HG02798 (cell line): ENCODE measurements around the gene VAC14.
"Not testable (repeated sequence)": the region's sequence is repeated elsewhere in the genome, so short reads cannot be mapped to it uniquely, and the experiment has no call there.

Source experiments
- ATAC-seq: cut with Tn5 transposase; IDR thresholded peaks from one replicate; pipeline ENCODE4 v1.9.1; 2021; ENCODE audit warnings: mild to moderate bottlenecking; ENCODE audit not compliant: unreplicated experiment, poor library complexity

Gene VAC14

DNA sequence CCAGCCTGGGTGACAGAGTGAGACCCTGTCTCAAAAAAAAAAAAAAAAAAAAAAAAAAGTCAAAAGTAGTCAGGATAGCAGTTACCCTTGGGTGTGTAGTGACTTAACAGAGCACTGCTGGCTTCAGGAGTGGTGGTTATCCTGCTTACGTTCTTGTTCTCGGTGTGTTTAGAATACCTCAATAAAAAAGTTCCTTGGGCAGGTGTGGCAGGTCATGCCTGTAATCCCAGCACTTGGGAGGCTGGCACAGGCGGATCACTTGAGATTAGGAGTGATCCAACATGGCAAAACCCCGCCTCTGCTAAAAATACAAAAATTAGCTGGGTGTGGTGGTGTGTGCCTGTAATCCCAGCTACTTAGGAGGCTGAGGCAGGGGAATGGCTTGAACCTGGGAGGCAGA is 130.0 kb downstream of the VAC14 start:
- not testable (repeated sequence) for ATAC-seq

DNA sequence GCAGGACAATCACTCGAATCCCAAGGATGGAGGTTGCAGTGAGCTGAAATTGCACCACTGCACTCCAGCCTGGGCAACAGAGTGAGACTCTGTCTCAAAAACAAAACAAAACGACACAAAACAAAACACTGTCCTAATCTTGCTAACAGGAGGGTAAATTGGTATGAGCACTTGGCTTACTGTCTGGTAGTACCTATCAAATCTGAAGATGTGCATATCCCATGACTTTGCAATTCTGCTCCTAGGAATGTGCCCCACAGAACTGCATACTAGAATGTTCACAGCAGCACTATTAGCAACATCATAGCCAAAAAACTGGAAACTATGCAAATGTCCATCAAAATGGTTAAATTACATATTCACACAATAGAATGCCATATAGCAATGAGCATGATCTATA is 130.8 kb downstream of the VAC14 start:
- ATAC-seq = no peak

- ATAC-seq = no peak
Observed at GRCh38 chr16:70665806-70666735, 134.9 kb downstream of the VAC14 start.

DNA sequence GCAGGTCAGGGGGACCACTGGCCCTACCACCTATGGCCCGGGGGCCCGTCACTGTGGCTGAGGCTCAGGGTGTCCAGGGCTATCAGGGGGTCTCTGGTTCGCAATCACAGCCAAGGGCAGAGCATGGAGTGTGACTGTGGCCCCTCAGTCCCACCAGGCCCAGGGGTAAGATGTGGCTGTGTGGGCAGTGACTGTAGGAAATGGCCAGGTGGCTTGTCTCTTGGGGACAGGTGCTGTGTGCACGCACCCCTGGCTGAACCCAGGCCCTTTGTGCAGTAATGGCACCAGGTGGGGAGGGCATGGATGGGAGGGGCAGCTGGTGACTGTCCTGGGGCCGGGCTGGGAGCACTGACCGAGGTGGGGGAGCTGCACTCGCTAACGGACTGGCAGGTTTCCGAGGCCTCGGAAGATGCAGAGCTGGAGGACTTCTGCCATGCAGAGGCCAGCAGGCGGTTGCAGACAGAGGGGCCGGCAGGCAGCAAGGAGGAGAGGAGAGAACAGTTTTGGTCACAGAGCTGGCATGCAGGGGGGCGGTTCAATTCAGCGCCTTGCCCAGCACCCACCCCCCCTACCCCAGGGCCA is 135.8 kb downstream of the VAC14 start:
- ATAC-seq = no peak

GRCh38 chr16:70664325-70665112 is 136.4 kb downstream of the VAC14 start:
- no peak for ATAC-seq

DNA sequence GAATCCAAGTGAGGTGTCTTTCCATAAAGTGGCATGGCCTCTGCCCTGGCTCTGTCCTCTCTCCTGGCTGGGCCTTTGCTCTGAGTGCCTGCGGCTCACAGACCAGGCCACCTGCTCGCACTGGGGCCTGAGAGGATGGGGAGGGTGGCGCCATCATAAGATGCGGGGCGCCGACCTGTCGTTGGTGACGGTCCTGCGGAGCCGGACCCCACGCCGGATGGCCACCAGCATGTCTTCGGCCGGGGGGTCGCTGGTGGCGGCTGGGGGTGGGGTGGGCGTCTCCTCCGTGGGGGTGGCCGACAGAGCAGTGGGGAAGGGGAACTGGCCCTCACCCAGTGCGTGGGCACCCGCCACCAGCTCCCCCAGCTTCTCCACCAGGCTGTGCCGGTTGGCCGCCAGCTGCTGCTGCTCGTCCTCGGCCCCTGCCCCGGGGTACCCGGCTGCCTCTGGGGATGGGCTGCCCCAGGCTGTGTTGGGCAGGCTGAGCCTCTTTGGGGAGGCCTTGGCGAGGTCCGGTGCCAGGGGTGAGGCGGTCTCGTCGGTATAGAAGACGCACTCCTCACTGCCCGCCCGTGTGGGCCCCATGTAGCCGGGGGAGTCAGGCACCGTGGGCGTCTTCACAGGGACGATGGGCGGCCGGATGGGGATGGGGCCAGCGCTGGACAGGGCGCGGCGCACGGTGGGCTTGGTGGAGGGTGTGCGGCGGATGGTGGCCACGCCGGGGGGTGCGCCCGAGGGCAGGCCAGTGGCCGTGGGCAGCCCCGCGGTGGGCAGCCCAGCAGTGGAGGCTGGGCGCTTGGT is 137.2 kb downstream of the VAC14 start:
- ATAC-seq = no peak

DNA sequence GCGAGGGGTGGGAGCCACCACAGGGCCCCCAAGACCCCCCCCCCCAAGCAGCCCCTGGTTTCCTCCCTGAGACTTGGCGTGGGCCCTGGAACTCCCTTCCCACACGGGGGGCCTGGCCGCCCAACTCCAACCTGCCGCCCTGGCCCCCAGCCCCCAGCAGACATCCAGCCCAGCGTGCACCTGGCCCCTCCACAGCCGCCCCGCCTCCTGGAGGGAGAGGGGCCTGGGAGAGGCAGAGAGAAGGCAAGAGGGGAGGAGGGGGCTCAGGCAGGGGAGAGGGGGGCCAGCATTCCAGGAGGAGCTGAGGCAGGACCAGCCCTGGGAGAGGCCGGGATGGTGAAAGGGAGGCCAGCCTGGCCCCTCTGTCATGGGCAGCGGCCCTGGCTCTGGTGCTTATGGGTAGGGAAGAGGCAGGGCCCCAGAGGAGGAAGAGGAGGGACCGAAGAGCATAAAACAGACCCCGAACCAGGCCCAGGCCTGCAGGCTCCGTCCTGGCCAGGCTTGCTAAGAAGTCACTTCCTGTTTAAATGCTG is 137.9 kb downstream of the VAC14 start:
- no peak for ATAC-seq

DNA sequence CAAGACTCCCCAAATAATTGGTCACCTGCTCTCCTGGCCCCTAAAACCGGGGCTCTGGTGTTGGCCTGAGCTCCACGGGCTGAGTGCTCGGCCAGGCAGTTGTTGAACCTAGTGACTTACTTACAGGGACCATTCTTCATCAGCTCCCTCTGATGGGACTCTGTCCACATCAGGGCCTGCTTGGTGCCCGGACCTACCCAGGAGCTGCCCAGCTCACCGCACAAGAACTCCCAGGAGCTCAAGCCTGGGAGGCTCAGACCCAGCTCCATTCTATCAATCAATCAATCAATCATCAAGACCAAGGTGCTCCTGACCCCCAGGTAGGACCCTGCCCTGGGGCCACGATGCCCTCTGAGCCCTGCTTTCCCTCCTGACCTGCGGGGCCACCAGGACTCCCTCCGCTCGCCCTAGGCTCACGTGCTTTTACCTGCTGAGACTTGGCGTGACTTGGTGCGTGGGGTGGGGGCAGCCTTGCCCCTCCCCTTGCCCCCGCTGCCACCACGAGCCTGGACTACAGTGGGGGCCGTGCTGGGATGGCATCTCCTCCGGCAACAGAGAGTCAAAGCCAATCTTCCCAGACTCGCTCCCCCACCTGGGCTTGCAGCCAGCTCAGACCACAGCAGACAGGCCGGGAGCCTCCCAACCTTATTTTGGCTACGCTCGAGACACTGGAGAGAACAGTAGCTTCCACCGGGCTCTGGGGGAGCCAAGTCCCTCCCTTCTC is 138.9 kb downstream of the VAC14 start:
- ATAC-seq = no peak

- no peak for ATAC-seq
Observed at GRCh38 chr16:70661534-70661917, 139.4 kb downstream of the VAC14 start.

GRCh38 chr16:70660672-70661350 is 140.1 kb downstream of the VAC14 start:
- ATAC-seq = no peak

GRCh38 chr16:70659953-70660671 is 140.8 kb downstream of the VAC14 start:
- no peak for ATAC-seq

GRCh38 chr16:70659546-70659945 is 141.4 kb downstream of the VAC14 start:
- no peak for ATAC-seq

DNA sequence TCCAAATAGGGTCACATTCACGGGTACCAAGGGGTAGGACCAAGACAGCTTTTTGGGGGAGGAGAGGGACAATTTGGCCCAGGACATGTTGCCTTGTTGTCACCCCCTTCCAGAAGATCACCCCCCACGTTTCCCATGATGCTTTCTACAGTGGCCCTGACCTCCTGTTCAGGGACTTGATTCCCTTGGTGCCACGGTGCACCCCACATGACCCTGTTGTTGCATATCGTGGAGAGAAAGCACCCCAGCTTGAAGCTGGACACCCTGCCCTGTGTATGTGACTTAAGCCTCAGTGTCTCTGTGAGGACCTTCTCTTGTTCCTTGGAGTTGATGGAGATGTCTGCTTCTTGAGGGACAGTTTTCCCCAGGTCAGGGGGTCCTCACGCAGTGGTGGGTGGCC is 142.0 kb downstream of the VAC14 start:
- ATAC-seq = no peak

DNA sequence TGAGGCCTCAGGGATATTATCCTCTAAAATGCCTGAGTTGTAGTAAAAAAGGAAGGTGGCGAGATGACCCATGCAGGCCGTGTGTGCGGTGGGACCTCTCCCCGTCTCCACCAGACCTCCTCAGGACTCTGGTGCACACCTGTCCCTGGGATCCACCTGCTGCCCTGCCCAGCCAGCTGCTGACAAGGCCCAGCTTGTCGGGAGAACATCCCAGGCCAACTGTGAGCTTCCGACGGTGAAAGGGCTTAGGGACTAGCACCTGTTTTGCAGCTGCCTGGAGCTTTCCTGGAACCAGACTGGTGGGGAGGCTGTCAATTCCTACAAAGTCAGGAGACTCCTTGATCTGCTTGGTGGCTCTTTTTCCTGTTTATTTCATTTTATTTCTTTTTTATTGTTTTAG is 143.0 kb downstream of the VAC14 start:
- ATAC-seq = no peak

GRCh38 chr16:70656712-70657263 is 144.2 kb downstream of the VAC14 start:
- no peak for ATAC-seq

DNA sequence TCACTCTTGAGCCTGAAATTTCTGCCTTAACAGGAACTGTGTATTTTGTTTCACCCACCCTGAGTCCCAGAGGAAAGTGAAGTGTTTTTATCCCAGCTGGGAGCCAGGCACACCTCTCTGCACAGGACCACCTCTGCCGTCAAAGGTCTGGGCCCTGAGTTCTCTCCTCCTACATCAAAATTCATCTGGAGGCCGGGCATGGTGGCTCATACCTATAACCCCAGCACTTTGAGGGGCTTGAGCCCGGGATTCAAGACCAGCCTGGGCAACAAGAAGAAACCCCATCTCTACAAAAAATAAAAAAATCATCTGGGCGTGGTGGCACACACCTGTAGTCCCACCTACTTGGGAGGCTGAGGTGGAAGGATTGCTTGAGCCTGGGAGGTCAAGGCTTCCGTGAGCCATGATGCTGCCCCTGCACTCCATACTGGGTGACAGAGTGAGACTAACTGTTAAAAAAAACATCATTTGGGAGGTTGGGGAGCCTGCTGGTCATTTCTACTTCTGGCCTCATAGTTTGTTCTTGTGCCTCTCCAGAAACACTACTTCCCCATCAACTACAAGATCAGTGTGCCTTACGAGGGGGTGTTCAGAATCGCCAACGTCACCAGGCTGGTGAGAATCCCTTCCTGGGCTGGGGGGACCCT is 144.8 kb downstream of the VAC14 start:
- ATAC-seq = no peak
